NCI-H446 treated with DMSO at 0.1 percent for 48 hours (cell line): ENCODE results near the gene POLD3.

ENCODE experiments used
- DNase-seq: peaks from one replicate; lab custom pipeline; 2025; lab: John Stamatoyannopoulos, UW

The POLD3 gene

DNA sequence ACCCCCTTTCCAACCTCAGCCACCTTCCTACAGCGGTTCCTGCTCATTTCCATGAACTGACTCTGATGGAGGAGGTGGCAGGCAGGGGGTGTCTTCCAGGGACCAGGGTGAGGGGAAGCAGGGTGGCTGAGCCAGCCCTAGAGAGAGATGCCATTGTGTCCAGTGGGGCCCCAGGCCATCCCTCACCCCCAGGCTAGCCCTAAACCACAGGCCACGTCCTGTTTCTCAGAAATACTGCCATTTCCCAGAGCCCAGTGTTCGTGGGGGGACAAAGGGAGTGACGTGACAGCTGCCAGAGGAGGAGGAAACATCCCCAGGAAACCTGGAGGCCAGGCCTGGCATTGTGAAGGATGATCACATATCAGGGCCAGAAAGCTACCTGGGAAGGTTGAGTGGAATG lies 99.4 kb downstream of the POLD3 start:
- DNase-seq = no peak
